ENCODE results near the gene HLA-DMA. TPM values are rescaled to one million over a fixed set of nuclear protein-coding genes. Genes with fewer than 3 reads are reported as not detected.

Gene HLA-DMA
- total and polyA plus RNA-seq, 2 of the 13 experiments (the other 11 are each of a cell fraction or from before 2014, with no cell fraction given), result 0.70 to 0.71 TPM

- TF ChIP-seq ZFX (CRISPR knock-in tag; IDR thresholded peaks at IDR 0.05; ENCODE audit: low read depth) (peak; percentile 47), HHEX (CRISPR knock-in tag; IDR thresholded peaks at IDR 0.05) (no peak), RFXAP (CRISPR knock-in tag; IDR thresholded peaks at IDR 0.05; ENCODE audit: borderline replicate concordance) (0 out of 2 replicates have a peak, but pooled peaks have one; percentile 3), ZNF232 (CRISPR knock-in tag; IDR thresholded peaks at IDR 0.05; ENCODE audit: borderline replicate concordance) (no peak), STAT5B (CRISPR knock-in tag; IDR thresholded peaks at IDR 0.05) (no peak), SKIL (CRISPR knock-in tag; IDR thresholded peaks at IDR 0.05; ENCODE audit: borderline replicate concordance) (peak; percentile 49), RFX5 (IDR thresholded peaks at IDR 0.05; ENCODE audit: low read depth, low read length) (no peak), SRSF1 (optimal IDR thresholded peaks at IDR 0.05; ENCODE audit: low read depth, low read length) (peak; percentile 33), CREB3 (CRISPR knock-in tag; IDR thresholded peaks at IDR 0.05) (no peak), STAG1 (CRISPR knock-in tag; IDR thresholded peaks at IDR 0.05) (no peak), DZIP1 (CRISPR knock-in tag; IDR thresholded peaks at IDR 0.05) (peak; percentile 65; the same call in 1 of the 2 replicates), HMG20B (CRISPR knock-in tag; conservative IDR thresholded peaks at IDR 0.05) (no peak), KLF16 (CRISPR knock-in tag; IDR thresholded peaks at IDR 0.05) (no peak), ZNF446 (CRISPR knock-in tag; IDR thresholded peaks at IDR 0.05) (peak; percentile 77; the same call in 1 of the 2 replicates), ZFP90 (CRISPR knock-in tag; IDR thresholded peaks at IDR 0.05; ENCODE audit: borderline replicate concordance) (no peak), HOXA7 (CRISPR knock-in tag; IDR thresholded peaks at IDR 0.05) (peak; percentile 92; the same call in 1 of the 2 replicates), ZNF441 (CRISPR knock-in tag; IDR thresholded peaks at IDR 0.05; ENCODE audit: borderline replicate concordance) (0 out of 2 replicates have a peak, but pooled peaks have one; percentile 18), AHR (CRISPR knock-in tag; IDR thresholded peaks at IDR 0.05) (no peak; the same call in 1 of the 2 replicates), ZNF780A (CRISPR knock-in tag; IDR thresholded peaks at IDR 0.05) (peak; percentile 85; the same call in 1 of the 2 replicates)
- TF ChIP-seq, protein P1, sequence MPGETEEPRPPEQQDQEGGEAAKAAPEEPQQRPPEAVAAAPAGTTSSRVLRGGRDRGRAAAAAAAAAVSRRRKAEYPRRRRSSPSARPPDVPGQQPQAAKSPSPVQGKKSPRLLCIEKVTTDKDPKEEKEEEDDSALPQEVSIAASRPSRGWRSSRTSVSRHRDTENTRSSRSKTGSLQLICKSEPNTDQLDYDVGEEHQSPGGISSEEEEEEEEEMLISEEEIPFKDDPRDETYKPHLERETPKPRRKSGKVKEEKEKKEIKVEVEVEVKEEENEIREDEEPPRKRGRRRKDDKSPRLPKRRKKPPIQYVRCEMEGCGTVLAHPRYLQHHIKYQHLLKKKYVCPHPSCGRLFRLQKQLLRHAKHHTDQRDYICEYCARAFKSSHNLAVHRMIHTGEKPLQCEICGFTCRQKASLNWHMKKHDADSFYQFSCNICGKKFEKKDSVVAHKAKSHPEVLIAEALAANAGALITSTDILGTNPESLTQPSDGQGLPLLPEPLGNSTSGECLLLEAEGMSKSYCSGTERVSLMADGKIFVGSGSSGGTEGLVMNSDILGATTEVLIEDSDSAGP (CRISPR knock-in tag; IDR thresholded peaks at IDR 0.05; ENCODE audit: borderline replicate concordance), result no peak; the same call in 1 of the 2 replicates
- TF ChIP-seq, protein P2, sequence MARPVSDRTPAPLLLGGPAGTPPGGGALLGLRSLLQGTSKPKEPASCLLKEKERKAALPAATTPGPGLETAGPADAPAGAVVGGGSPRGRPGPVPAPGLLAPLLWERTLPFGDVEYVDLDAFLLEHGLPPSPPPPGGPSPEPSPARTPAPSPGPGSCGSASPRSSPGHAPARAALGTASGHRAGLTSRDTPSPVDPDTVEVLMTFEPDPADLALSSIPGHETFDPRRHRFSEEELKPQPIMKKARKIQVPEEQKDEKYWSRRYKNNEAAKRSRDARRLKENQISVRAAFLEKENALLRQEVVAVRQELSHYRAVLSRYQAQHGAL (CRISPR knock-in tag; IDR thresholded peaks at IDR 0.05; ENCODE audit: not compliant biosample characterization), result no peak
Measured at GRCh38 chr6:32972353-32973143, 19.7 kb upstream of the HLA-DMA start (continued).
